Skeletal muscle satellite cell (primary cell): ENCODE results near the gene FEM1A. TPM values are rescaled to one million over a fixed set of nuclear protein-coding genes. Genes with fewer than 3 reads are reported as not detected.
"Not testable (repeated sequence)": the region's sequence is repeated elsewhere in the genome, so short reads cannot be mapped to it uniquely, and the experiment has no call there.

Source experiments
- H3K27me3 ChIP-seq: 2 replicates; pipeline ENCODE4 v1.7.0; 2013; ENCODE audit warnings: low read length; ENCODE audit not compliant: control insufficient read depth, insufficient read depth
- H3K36me3 ChIP-seq: 2 replicates; pipeline ENCODE4 v1.7.0; 2013; ENCODE audit warnings: mild to moderate bottlenecking, control low read depth, low read length; ENCODE audit not compliant: insufficient read depth
- H3K4me1 ChIP-seq: 2 replicates; pipeline ENCODE4 v1.7.0; 2013; ENCODE audit warnings: low read length; ENCODE audit not compliant: control insufficient read depth, insufficient read depth
- H3K4me2 ChIP-seq: 2 replicates; pipeline ENCODE4 v1.7.0; 2013; ENCODE audit warnings: mild to moderate bottlenecking, low read length
- H3K4me3 ChIP-seq: 2 replicates; pipeline ENCODE4 v1.7.0; 2013; ENCODE audit warnings: low read length
- H3K9ac ChIP-seq: 2 replicates; pipeline ENCODE4 v1.7.0; 2013; ENCODE audit warnings: mild to moderate bottlenecking, low read depth, low read length, moderate library complexity
- H3K9me3 ChIP-seq: replicated peaks from 2 replicates; pipeline ENCODE4 v1.7.0; 2013; ENCODE audit warnings: mild to moderate bottlenecking, control low read depth, low read length
- total RNA-seq: library from RNA; depleted of rRNA; stranded (reverse); fragments of >200 nt; gene quantifications from 2 replicates; pipeline ENCODE4 v1.2.3, GENCODE V29; 2012; rRNA removed

The FEM1A gene, protein sequence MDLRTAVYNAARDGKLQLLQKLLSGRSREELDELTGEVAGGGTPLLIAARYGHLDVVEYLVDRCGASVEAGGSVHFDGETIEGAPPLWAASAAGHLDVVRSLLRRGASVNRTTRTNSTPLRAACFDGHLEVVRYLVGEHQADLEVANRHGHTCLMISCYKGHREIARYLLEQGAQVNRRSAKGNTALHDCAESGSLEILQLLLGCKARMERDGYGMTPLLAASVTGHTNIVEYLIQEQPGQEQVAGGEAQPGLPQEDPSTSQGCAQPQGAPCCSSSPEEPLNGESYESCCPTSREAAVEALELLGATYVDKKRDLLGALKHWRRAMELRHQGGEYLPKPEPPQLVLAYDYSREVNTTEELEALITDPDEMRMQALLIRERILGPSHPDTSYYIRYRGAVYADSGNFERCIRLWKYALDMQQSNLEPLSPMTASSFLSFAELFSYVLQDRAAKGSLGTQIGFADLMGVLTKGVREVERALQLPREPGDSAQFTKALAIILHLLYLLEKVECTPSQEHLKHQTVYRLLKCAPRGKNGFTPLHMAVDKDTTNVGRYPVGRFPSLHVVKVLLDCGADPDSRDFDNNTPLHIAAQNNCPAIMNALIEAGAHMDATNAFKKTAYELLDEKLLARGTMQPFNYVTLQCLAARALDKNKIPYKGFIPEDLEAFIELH
- 10.4 and 12.5 TPM in 2 replicates for total RNA-seq

DNA sequence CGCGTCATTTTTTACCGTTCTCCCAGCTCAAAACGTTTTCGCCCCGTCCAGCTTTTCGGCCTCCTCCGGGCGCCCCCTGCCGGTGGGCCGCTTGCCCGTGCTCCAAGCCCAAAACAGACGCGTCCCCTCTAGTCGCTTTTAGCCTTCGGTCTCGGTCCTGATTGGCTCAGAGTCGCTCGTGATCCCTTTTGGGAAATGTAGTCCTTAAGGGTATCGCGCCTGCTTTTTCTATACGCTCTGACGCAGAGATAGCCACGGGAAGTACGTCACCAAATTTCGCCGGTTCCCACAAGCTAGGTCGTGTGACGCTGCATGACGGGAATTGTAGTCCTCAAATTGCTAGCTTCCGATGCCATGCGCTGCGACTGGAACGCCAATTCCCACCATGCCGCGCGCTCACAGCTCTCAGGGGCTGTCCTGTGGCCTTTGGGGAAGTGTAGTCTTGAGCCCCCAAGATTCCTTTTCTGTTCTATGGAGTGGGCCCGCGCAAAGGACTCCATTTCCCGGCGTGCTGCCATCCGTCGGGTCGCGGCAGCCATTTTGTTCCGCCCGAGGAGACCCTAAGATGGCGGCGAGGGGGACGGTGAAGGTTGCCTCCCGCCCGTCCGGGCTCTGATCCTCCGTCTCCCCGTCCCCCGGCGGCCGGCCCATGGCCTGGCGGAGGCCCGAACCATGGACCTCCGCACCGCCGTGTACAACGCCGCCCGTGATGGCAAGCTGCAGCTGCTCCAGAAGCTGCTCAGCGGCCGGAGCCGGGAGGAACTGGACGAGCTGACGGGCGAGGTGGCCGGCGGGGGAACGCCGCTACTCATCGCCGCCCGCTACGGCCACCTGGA lies at the start of gene FEM1A:
Gene FEM1A, plus strand, starts transcription at position 552 of the 836 bp plus-strand sequence. Its CDS starts 121 bp downstream, at position 673.
- Histone ChIP-seq H3K9me3 (no peaks in the 10 kb centered on the region), H3K4me1 (peaks cover 26% of the 10 kb centered on the region), H3K36me3 (peaks cover 32% of the 10 kb centered on the region), H3K9ac (peak within 1 kb of the TSS; percentile 93), H3K4me2 (peak within 1 kb of the TSS; percentile 97), H3K4me3 (peak within 1 kb of the TSS; percentile 91), H3K27me3 (no peaks in the 10 kb centered on the region)

DNA sequence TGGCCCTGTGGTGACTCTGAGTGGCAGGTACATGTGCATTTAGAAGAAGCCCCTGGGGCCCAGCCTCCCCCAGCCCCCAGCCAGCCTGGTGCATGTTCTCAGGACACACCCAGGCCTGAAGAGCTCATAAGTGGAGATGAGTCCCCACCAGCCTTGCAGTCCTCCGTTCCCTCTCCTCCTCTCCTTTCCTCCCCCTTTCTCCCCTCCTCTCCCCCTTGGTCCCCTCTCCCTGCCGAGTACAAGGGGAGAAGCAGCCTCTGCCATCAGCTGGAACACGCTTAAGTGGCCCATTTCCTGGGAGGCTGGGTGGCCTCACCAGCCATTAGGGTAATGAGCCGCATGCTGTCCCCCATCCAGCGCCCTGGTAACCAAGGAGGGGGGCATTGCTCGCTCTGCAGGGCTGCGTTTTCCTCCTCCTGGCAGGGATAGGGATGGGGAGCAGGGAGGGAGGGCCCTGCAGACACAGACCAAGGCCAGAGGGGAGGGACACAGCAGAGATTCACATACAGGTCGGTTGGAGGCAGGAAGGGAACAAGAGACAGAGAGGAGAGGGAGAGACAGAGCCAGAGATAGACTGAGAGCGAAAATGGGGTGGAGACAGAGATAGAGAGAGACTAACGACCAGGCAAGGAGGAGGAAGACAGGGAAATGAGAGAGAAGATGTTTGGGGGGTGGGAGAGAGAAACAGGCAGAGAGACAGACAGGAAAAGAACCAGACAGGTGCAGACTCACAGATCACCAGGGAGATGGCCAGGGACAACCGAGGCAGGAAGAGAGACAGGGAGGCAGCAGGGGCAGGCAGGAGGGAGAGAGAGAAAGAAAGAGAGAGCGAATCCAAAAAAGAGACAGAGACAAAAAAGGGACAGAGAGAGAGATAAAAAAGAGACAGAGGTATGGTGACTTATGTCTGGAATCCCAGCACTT lies 48.5 kb upstream of the FEM1A start:
- Histone ChIP-seq H3K36me3 (no peaks in the 10 kb centered on the region), H3K4me3 (no peak overlapping the region), H3K27me3 (peaks cover 10% of the 10 kb centered on the region), H3K4me2 (no peak overlapping the region), H3K4me1 (peaks cover 25% of the 10 kb centered on the region), H3K9ac (no peak overlapping the region), H3K9me3 (no peaks in the 10 kb centered on the region)

DNA sequence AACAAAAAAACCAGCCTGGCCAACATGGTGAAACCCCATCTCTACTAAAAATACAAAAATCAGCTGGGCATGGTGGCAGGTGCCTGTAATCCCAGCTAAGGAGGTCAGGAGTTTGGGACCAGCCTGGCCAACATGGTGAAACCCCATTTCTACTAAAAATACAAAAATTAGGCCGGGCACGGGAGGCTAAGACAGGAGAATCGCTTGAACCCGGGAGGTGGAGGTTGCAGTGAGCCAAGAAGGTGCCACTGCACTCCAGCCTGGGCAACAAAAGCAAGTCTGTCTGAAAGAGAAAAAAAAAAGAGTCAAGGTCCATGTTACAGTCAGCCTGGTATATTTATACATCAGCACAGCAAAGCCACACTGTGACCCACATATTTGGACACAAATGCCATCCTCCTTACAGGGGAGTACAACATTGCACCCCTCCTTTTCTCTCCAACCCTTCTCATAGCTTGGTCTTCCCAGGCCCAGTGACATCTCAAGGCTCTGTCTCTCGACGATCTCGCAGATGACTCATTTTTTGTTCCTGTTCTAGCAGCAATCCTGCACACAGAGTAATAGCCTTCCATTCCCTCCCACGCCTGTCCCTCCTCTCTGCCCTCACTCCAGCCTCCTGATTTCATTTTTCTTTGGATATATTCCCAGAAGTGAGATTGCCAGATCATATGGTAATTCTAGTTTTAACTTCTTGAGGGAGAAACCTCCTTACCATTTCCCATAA lies 46.9 kb upstream of the FEM1A start:
- H3K4me1 ChIP-seq = peaks cover 25% of the 10 kb centered on the region
- no peaks in the 10 kb centered on the region for H3K9me3 ChIP-seq
- no peaks in the 10 kb centered on the region for H3K36me3 ChIP-seq
- no peak overlapping the region for H3K9ac ChIP-seq
- H3K4me2 ChIP-seq = peak overlapping the region; percentile 50
- peaks cover 14% of the 10 kb centered on the region for H3K27me3 ChIP-seq
- no peak overlapping the region for H3K4me3 ChIP-seq

DNA sequence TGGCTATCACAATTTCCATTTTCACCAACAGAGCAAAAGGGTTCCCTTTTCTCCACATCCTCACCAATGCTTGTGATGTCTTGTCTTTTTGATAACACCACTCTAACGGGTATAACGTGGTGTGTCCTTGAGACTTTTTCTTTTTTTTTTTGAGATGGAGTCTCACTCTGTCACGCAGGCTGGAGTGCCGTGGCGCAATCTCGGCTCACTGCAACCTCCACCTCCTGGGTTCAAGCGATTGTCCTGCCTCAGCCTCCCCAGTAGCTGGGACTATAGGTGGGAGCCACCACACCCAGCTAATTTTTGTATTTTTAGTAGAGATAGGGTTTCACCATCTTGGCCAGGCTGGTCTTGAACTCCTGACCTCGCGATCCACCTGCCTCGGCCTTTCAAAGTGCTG lies 46.4 kb upstream of the FEM1A start:
- not testable (repeated sequence) for H3K36me3 ChIP-seq, H3K9ac ChIP-seq, H3K4me3 ChIP-seq, H3K9me3 ChIP-seq
- Histone ChIP-seq H3K4me2 (peak overlapping the region; percentile 48), H3K27me3 (peaks cover 16% of the 10 kb centered on the region), H3K4me1 (peaks cover 25% of the 10 kb centered on the region)

DNA sequence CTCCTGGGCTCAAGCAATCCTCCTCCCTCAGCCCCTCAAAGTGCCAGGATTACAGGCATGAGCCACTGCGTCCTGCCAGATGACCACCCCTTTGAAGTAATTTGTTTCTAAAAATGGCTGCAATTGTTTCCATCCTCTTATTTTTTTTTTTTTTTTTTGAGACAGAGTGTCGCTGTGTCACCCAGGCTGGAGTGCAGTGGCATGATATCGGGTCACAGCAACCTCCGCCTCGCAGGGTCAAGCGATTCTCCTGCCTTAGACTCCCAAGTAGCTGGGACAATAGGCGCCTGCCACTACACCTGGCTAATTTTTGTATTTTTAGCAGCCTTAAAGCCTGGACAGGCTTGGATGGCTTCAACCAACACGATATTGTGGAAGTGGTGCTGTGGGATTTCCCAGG lies 45.5 kb upstream of the FEM1A start:
- Histone ChIP-seq H3K9me3 (no peaks in the 10 kb centered on the region), H3K9ac (no peak overlapping the region), H3K4me1 (peaks cover 25% of the 10 kb centered on the region), H3K4me3 (no peak overlapping the region), H3K4me2 (no peak overlapping the region), H3K36me3 (no peaks in the 10 kb centered on the region), H3K27me3 (peaks cover 16% of the 10 kb centered on the region)

DNA sequence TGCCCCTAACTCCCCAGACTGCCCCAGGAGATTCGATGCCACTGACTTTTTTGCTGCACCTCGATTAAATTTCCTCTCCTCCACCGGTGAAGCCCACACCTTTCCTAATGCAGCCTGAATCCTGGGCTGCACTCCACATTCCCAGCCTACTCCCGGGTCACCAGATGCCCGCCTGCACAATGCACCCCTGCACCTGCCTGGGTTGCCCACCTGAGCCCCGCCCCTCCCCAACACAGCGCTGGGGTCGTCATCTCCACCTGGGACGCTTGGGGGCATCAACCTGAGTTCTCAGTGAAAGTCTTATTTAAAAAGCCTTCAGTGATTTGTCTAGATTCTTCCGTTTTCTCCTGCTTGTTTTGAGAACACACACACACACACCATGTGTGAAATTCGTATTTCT lies 43.3 kb upstream of the FEM1A start:
- H3K4me1 ChIP-seq = peaks cover 14% of the 10 kb centered on the region
- H3K9ac ChIP-seq = no peak overlapping the region
- H3K27me3 ChIP-seq = peaks cover 19% of the 10 kb centered on the region
- no peaks in the 10 kb centered on the region for H3K9me3 ChIP-seq
- no peak overlapping the region for H3K4me3 ChIP-seq
- H3K36me3 ChIP-seq = no peaks in the 10 kb centered on the region
- H3K4me2 ChIP-seq = no peak overlapping the region

DNA sequence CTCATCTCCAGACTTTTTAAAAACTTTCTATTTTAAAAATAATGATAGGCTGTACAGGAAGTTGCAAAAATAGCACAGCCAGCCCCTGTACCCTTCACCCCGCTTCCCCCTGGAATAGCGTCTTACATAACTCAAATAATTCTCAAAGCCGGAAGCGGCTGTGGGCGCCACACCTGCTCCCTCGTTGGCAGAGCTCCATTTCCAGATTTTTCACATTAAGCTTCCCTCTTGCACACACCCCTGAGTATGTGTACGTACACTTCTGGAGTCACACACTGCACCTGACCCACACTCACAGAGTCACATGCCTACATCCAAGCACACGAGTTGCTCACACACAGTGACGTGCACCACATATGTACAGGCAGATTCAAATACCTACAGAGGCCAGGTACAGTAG lies 42.9 kb upstream of the FEM1A start:
- Histone ChIP-seq H3K36me3 (no peaks in the 10 kb centered on the region), H3K9ac (no peak overlapping the region), H3K4me3 (no peak overlapping the region), H3K9me3 (no peaks in the 10 kb centered on the region), H3K27me3 (peaks cover 19% of the 10 kb centered on the region), H3K4me2 (no peak overlapping the region), H3K4me1 (peaks cover 12% of the 10 kb centered on the region)

DNA sequence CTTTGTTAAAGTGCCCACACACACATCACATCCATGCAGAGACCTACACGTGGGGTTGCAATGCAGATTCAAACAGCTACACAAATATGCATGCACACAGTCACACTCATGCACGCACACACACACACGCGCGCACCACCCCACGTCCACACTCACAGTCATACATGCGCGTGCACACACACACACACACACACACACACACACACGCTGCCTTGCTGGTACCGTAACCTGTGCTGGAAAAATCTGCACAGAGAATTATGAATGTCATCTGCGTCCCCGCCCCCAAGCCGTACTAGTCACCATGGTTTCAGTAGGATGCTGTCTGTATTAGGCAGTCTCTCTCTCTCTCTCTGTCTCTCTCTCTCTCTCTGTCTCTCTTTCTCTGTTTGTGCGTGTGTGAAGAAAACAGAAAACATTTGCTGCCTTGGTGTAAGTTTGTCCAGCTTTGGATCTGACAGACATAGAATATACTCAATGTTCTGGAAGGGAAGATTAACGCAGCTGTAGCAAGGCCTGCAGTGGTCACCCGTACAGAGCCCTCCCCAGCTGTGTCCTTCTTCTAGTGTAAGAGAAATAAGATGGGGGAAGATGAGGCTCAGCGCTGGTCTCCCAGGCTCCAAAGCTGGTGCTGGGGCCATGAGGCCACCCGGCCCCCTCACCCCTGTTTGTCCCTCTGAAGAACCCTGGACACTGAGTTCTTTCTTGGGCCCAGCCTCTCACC lies 41.5 kb upstream of the FEM1A start:
- H3K9ac ChIP-seq = no peak overlapping the region
- no peak overlapping the region for H3K4me3 ChIP-seq
- no peaks in the 10 kb centered on the region for H3K36me3 ChIP-seq
- H3K27me3 ChIP-seq = peaks cover 19% of the 10 kb centered on the region
- H3K9me3 ChIP-seq = no peaks in the 10 kb centered on the region
- peaks cover 5% of the 10 kb centered on the region for H3K4me1 ChIP-seq
- no peak overlapping the region for H3K4me2 ChIP-seq

DNA sequence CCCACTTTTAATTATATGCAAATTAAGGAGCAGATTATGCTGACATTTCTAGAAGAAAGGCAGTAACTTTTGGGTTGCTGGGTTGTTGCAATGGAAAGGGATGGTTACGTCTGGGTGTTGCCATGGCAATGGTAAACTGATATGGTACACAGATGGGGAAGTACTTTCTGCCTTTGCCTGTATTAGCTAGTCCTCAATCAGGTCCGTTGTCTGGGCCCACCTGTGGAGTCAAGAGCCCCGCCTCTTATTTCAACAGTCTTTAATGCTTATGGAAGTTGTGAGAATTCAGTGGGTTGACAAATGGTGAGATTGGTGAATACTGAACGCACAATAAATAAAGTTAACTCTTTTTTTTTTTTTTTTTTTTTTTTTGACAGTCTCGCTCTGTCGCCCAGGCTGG lies 37.3 kb upstream of the FEM1A start:
- no peak overlapping the region for H3K4me3 ChIP-seq
- H3K4me2 ChIP-seq = no peak overlapping the region
- H3K9me3 ChIP-seq = no peaks in the 10 kb centered on the region

DNA sequence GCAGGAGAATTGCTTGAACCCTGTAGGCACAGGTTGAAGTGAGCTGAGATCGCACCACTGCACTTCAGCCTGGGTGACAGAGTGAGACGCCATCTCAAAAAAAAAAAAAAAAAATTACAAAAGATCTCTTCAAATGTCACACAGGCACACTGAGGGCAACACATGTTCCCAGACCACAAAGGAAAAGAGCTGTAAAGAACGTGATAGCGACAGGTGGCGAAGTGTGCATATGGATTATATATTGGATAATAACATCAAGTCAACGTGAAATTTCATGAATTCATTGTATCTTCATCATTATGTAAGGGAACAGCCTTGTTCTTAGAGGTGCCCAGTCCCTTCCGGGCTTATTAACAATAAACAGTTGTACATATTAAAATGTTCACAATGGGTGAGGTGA lies 36.1 kb upstream of the FEM1A start:
- H3K9ac ChIP-seq = no peak overlapping the region
- H3K4me3 ChIP-seq = no peak overlapping the region
- H3K4me1 ChIP-seq = peaks cover 9% of the 10 kb centered on the region
- no peaks in the 10 kb centered on the region for H3K9me3 ChIP-seq
- H3K36me3 ChIP-seq = no peaks in the 10 kb centered on the region
- H3K4me2 ChIP-seq = no peak overlapping the region
- peaks cover 11% of the 10 kb centered on the region for H3K27me3 ChIP-seq

More for the DNA sequence above, 37.3 kb upstream of the FEM1A start:
- Histone ChIP-seq H3K36me3 (no peaks in the 10 kb centered on the region), H3K4me1 (no peaks in the 10 kb centered on the region), H3K27me3 (peaks cover 11% of the 10 kb centered on the region), H3K9ac (no peak overlapping the region)
